ENCODE measurements around the gene SLC35B1. TPM values are rescaled to one million over a fixed set of nuclear protein-coding genes. Genes with fewer than 3 reads are reported as not detected.

The SLC35B1 gene
- total and polyA plus RNA-seq, 8 donors = 16.5 to 62.5 (median 29.1) TPM

GRCh38 chr17:49667854-49668253 is 39.9 kb downstream of the SLC35B1 start:
- WGBS, 2 donors = 87 to 94% methylated on average over 2 of the region's 2 CpGs
- no peak for ATAC-seq

DNA sequence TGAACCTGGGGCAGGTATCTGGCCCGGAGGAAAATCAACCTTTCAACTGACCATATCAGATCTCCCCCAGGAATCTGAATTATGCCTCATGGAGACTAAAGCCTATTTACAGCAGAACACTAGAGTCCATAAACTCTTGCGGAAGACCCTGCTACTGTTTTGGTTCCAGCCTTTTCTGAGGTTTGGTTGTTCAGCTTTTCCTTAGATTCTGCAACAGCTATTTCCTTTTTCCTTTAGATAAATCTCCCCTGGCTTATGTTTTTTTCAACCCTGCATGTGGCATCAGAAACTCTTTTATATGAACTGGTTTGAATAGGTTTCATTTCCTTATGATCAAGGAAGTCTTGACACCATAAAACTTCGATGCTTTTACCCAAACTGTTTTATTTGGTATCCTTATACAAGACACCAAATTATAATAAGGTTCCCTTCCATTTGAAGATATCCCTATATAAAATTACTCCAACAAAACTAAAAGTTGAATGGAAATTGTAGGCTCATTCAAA is 43.0 kb downstream of the SLC35B1 start:
- Histone ChIP-seq H3K4me1 (peaks cover 0 to 7% (median 6%) of the 10 kb centered on the region in 3 donors), H3K36me3 (no peaks in the 10 kb centered on the region), H3K27ac (no peak overlapping the region), H3K27me3 (no peaks in the 10 kb centered on the region), H3K9me3 (no peaks in the 10 kb centered on the region), H3K4me3 (no peak overlapping the region)
- intact Hi-C loops (cut with DNase I) = no loop called here
- no peak for DNase-seq
- FAIRE-seq = no peak
- 79 to 80% methylated on average over 3 of the region's 3 CpGs for WGBS, 2 donors
- TF ChIP-seq, protein P1, sequence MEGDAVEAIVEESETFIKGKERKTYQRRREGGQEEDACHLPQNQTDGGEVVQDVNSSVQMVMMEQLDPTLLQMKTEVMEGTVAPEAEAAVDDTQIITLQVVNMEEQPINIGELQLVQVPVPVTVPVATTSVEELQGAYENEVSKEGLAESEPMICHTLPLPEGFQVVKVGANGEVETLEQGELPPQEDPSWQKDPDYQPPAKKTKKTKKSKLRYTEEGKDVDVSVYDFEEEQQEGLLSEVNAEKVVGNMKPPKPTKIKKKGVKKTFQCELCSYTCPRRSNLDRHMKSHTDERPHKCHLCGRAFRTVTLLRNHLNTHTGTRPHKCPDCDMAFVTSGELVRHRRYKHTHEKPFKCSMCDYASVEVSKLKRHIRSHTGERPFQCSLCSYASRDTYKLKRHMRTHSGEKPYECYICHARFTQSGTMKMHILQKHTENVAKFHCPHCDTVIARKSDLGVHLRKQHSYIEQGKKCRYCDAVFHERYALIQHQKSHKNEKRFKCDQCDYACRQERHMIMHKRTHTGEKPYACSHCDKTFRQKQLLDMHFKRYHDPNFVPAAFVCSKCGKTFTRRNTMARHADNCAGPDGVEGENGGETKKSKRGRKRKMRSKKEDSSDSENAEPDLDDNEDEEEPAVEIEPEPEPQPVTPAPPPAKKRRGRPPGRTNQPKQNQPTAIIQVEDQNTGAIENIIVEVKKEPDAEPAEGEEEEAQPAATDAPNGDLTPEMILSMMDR (IDR thresholded peaks at IDR 0.05) = no peak
- no peak for ATAC-seq

More at GRCh38 chr17:49667854-49668253, 39.9 kb downstream of the SLC35B1 start:
- Histone ChIP-seq H3K36me3 (no peaks in the 10 kb centered on the region), H3K4me1 (peaks cover 0 to 21% (median 15%) of the 10 kb centered on the region in 3 donors), H3K27ac (no peak overlapping the region), H3K9me3 (no peaks in the 10 kb centered on the region), H3K4me3 (no peak overlapping the region), H3K27me3 (no peaks in the 10 kb centered on the region)
- intact Hi-C loops (cut with DNase I) = no loop called here
- TF ChIP-seq, protein P1 (IDR thresholded peaks at IDR 0.05) = no peak
- DNase-seq = no peak
- no peak for FAIRE-seq

DNA sequence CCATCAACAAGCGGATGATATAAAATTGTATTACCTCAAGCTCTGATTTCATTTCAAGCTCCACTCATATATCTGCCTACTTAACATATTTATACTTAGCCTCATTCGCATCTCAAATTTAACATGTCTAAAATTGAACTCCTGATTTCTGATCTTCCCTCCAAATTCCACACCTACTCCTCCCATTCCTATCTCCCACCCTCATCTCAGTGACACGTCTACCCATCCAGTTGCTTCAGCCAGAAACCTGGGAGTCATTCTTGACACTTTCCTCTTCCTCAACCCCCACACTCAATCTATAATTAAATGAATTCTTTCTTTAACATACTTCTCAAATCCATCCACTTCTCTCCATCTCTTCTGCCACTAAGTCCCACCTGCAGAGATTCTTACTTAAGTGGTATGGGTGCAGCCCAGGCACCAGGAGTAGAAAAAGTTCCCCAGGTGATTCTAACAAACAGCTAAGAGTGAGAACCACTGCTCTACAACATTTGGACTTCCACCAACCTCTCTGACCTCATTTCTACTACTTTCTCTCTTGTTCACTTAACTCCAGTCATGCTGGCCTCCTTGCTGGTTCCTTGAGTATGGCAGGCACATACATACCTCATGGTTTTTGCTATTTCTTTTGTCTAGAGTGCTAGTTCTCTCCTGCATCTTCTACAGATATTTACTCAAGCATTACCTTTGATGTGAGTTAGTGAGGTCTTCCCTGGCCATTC is 47.9 kb downstream of the SLC35B1 start:
- DNase-seq (no peak), ATAC-seq (no peak), FAIRE-seq (no peak)
- H3K4me3 ChIP-seq = no peak overlapping the region
- H3K27me3 ChIP-seq = no peaks in the 10 kb centered on the region
- peaks cover 0 to 13% (median 7%) of the 10 kb centered on the region in 3 donors for H3K4me1 ChIP-seq
- 92 to 97% methylated on average over 3 of the region's 3 CpGs for WGBS, 2 donors
- TF ChIP-seq, protein P1 (IDR thresholded peaks at IDR 0.05) = no peak
- no peak overlapping the region for H3K27ac ChIP-seq
- intact Hi-C loops (cut with DNase I) = no loop called here
- H3K9me3 ChIP-seq = no peaks in the 10 kb centered on the region
- no peaks in the 10 kb centered on the region for H3K36me3 ChIP-seq

DNA sequence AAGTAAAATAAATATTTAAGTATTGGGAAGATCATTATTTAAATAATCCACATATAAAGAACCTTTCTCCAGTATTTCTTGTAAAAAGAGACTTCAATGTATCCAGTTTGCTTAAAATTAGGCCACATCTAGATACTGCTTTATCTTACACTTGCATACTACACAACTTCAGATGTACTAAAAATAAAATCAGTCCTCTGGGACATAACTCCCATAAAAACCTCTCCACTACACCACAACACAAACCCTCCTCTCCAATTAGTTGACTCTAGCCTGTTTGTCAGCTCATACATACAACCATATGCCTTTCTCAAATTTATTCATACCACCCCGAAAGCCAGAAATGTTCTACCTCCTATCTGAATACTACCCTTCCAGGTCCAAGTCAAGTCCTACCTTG is 51.5 kb downstream of the SLC35B1 start:
- H3K4me3 ChIP-seq = no peak overlapping the region
- TF ChIP-seq, protein P1 (IDR thresholded peaks at IDR 0.05) = no peak
- FAIRE-seq (no peak), ATAC-seq (no peak), DNase-seq (no peak)
- WGBS, 2 donors = 89 to 100% methylated on average over 1 of the region's 1 CpG
- peaks cover 0 to 12% (median 0%) of the 10 kb centered on the region in 3 donors for H3K4me1 ChIP-seq
- intact Hi-C loops (cut with DNase I) = no loop called here
- H3K27ac ChIP-seq = no peak overlapping the region
- no peaks in the 10 kb centered on the region for H3K36me3 ChIP-seq
- H3K27me3 ChIP-seq = no peaks in the 10 kb centered on the region
- no peaks in the 10 kb centered on the region for H3K9me3 ChIP-seq

Other genes with a start within 250 kb of the SLC35B1 start
- 10 to 100 TPM in 1 of 6 donors, 1 to 10 TPM in 5; 1.1 to 19.0 (median 4.7) TPM for gene NGFR, start 212.7 kb downstream of the SLC35B1 start, total RNA-seq
- gene NGFR, start 212.7 kb downstream of the SLC35B1 start, polyA plus RNA-seq = 1 to 10 TPM; 2.7 to 6.6 TPM
- under 1 TPM; 0.19 to 0.62 (median 0.23) TPM for gene NXPH3, start 132.1 kb downstream of the SLC35B1 start, total RNA-seq
- 1 to 10 TPM in 1 of 2 donors, under 1 TPM in 1; 0.42 to 1.1 TPM for gene NXPH3, start 132.1 kb downstream of the SLC35B1 start, polyA plus RNA-seq
- 10 to 100 TPM; 27.6 to 42.3 (median 33.6) TPM for gene SPOP, start 29.9 kb downstream of the SLC35B1 start, total RNA-seq
- gene SPOP, start 29.9 kb downstream of the SLC35B1 start, polyA plus RNA-seq = 10 to 100 TPM; 14.2 to 27.6 TPM
- gene FAM117A, start 56.2 kb upstream of the SLC35B1 start, total RNA-seq = 10 to 100 TPM in 2 of 6 donors, 1 to 10 TPM in 4; 5.5 to 14.8 (median 8.5) TPM
- gene FAM117A, start 56.2 kb upstream of the SLC35B1 start, polyA plus RNA-seq = 10 to 100 TPM in 1 of 2 donors, 1 to 10 TPM in 1; 5.3 to 12.3 TPM
- gene KAT7, start 80.7 kb upstream of the SLC35B1 start, total RNA-seq = 10 to 100 TPM; 18.9 to 31.5 (median 19.8) TPM
- 10 to 100 TPM in 1 of 2 donors, 1 to 10 TPM in 1; 3.5 to 10.4 TPM for gene KAT7, start 80.7 kb upstream of the SLC35B1 start, polyA plus RNA-seq
- gene TAC4, start 140.1 kb upstream of the SLC35B1 start, total RNA-seq = not detected
- not detected for gene TAC4, start 140.1 kb upstream of the SLC35B1 start, polyA plus RNA-seq

Measured in pancreas (tissue), 10 donors.